DMS 273 treated with DMSO at 0.1 percent for 48 hours (cell line): Measurements from ENCODE around the gene ZFAND2A.
"Not testable (repeated sequence)": the region's sequence is repeated elsewhere in the genome, so short reads cannot be mapped to it uniquely, and the experiment has no call there.

Experiments used
- DNase-seq: peaks from one replicate; lab custom pipeline; 2025; lab: John Stamatoyannopoulos, UW

ZFAND2A gene

GRCh38 chr7:1175597-1175966, 15.6 kb upstream of the ZFAND2A start:
- DNase-seq: no peak

- no peak for DNase-seq
These were observed 15.0 kb upstream of the ZFAND2A start for GRCh38 chr7:1174881-1175596.

- DNase-seq: no peak
These were observed 14.0 kb upstream of the ZFAND2A start for GRCh38 chr7:1174002-1174401.

GRCh38 chr7:1172666-1173523, 12.9 kb upstream of the ZFAND2A start:
- DNase-seq: no peak

- DNase-seq: not testable (repeated sequence)
These were observed 11.5 kb upstream of the ZFAND2A start for GRCh38 chr7:1171516-1171915.

GRCh38 chr7:1170741-1171501, 10.9 kb upstream of the ZFAND2A start:
- no peak for DNase-seq

GRCh38 chr7:1169409-1170368, 9.7 kb upstream of the ZFAND2A start:
- no peak for DNase-seq

- DNase-seq: no peak
These were observed 8.4 kb upstream of the ZFAND2A start for GRCh38 chr7:1168422-1168821.

- DNase-seq: no peak
These were observed 4.4 kb upstream of the ZFAND2A start for GRCh38 chr7:1164436-1164835.

- DNase-seq: no peak
These were observed 3.1 kb upstream of the ZFAND2A start for GRCh38 chr7:1163121-1163520.

- no peak for DNase-seq
These were observed 650 bp upstream of the ZFAND2A start for GRCh38 chr7:1160670-1161021.

GRCh38 chr7:1159231-1159630, 765 bp downstream of the ZFAND2A start:
- not testable (repeated sequence) for DNase-seq

- no peak for DNase-seq
These were observed 1.5 kb downstream of the ZFAND2A start for GRCh38 chr7:1158203-1159126.

- DNase-seq: no peak
These were observed 3.0 kb downstream of the ZFAND2A start for GRCh38 chr7:1156782-1157535.

GRCh38 chr7:1155818-1156781, 3.9 kb downstream of the ZFAND2A start:
- not testable (repeated sequence) for DNase-seq

- DNase-seq: no peak
These were observed 5.7 kb downstream of the ZFAND2A start for GRCh38 chr7:1154172-1154739.

- DNase-seq: no peak
These were observed 7.5 kb downstream of the ZFAND2A start for GRCh38 chr7:1152492-1152891.
